Measurements from ENCODE around the gene CLPTM1L. TPM values are rescaled to one million over a fixed set of nuclear protein-coding genes. Genes with fewer than 3 reads are reported as not detected.

CLPTM1L gene
- total and polyA plus RNA-seq, 9 of the 15 experiments (the other 6 are each of a cell fraction or from before 2014, with no cell fraction given), result 3.5 to 217 (median 177) TPM

GRCh38 chr5:1344975-1345838, at the start of gene CLPTM1L (continued):
- no peak for TF ChIP-seq MBD1 (CRISPR knock-in tag; IDR thresholded peaks at IDR 0.05)
- no peak for TF ChIP-seq DLX4 (CRISPR knock-in tag; IDR thresholded peaks at IDR 0.05)
- peak; percentile 45 for TF ChIP-seq POLR2B (IDR thresholded peaks at IDR 0.05; ENCODE audit: low read depth, partially characterized antibody)
- no peak for TF ChIP-seq ZNF785 (CRISPR knock-in tag; IDR thresholded peaks at IDR 0.05)
- no peak for TF ChIP-seq U2AF1 (optimal IDR thresholded peaks at IDR 0.05; ENCODE audit: low read depth, low read length)
- no peak for TF ChIP-seq CREB3 (tag; conservative IDR thresholded peaks at IDR 0.05; ENCODE audit: low read depth)
- peak; percentile 94; the same call in 1 of the 2 replicates for TF ChIP-seq GATAD2B (IDR thresholded peaks at IDR 0.05; ENCODE audit: borderline replicate concordance)
- TF ChIP-seq JUND (IDR thresholded peaks at IDR 0.05; ENCODE audit: borderline replicate concordance, low read depth, low read length), result 0 out of 2 replicates have a peak, but pooled peaks have one; percentile 14
- TF ChIP-seq JUND (tag; IDR thresholded peaks at IDR 0.05; ENCODE audit: borderline replicate concordance, low read depth, low read length), result no peak
- TF ChIP-seq HEY1 (CRISPR knock-in tag; IDR thresholded peaks at IDR 0.05; ENCODE audit: borderline replicate concordance), result no peak
- TF ChIP-seq MEIS2 (IDR thresholded peaks at IDR 0.05; ENCODE audit: partially characterized antibody), result peak; percentile 80
- peak; percentile 19; the same call in 1 of the 2 replicates for TF ChIP-seq PML (IDR thresholded peaks at IDR 0.05; ENCODE audit: low read length)
- TF ChIP-seq ZNF398 (CRISPR knock-in tag; IDR thresholded peaks at IDR 0.05), result no peak
- peak; percentile 99 for TF ChIP-seq CREM (IDR thresholded peaks at IDR 0.05; ENCODE audit: low read depth)
- no peak for TF ChIP-seq CREBBP (IDR thresholded peaks at IDR 0.05; ENCODE audit: low read depth, low read length)
- peak; percentile 80 for TF ChIP-seq GMEB1 (CRISPR knock-in tag; IDR thresholded peaks at IDR 0.05)
- peak; percentile 89 for TF ChIP-seq POLR2G (IDR thresholded peaks at IDR 0.05; ENCODE audit: low read depth, low read length)
- no peak for TF ChIP-seq MAFF (IDR thresholded peaks at IDR 0.05; ENCODE audit: low read length)
- TF ChIP-seq NR2C1 (IDR thresholded peaks at IDR 0.05), result no peak
- TF ChIP-seq NR2C1 (tag; IDR thresholded peaks at IDR 0.05), result no peak

Measured in K562 (cell line).